ENCODE measurements around the gene MYH16.
A peak's percentile ranks its signal among the peaks of the same experiment; 100 is the strongest.
"Not testable (repeated sequence)": the region's sequence is repeated elsewhere in the genome, so short reads cannot be mapped to it uniquely, and the experiment has no call there.

The MYH16 gene

DNA sequence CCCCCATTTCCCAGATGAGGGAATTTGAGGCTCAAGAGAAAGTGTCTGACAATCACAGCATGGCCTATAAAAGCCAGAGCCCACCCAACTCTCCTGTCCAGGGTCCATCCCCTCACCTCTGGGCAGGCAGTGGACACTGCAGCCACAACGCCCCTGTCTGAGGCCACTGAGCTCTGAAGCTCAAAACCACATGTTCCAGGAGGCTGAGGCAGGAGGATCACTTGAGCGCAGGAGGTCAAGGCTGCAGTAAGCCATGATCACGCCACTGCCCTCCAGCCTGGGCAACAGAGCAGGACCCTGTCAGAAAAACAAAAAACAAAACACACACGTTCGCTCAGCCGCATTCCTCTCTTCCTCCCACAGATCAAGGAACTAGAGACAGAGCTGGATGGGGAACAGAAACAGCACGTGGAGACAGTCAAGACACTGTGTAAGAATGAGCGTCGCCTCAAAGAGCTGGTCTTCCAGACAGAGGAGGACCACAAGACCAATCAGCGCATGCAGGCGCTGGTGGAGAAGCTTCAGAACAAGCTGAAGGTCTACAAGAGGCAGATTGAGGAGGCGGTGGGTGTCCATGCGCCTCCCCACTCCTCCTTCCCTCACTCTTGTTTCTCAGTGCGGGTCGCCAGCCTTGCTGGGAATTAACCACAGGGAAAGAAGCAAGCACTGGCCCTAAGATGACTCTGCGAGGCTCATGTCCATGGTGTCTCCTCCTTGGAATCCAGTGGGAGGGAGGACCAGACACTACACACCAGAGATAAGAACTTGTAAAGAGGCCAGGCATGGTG lies 33.0 kb downstream of the MYH16 start:
- DNase-seq (ENCODE audit: low read depth), result no peak

- no peak for DNase-seq (ENCODE audit: low read depth)
Observed at GRCh38 chr7:99308461-99309074, 35.9 kb downstream of the MYH16 start.

DNA sequence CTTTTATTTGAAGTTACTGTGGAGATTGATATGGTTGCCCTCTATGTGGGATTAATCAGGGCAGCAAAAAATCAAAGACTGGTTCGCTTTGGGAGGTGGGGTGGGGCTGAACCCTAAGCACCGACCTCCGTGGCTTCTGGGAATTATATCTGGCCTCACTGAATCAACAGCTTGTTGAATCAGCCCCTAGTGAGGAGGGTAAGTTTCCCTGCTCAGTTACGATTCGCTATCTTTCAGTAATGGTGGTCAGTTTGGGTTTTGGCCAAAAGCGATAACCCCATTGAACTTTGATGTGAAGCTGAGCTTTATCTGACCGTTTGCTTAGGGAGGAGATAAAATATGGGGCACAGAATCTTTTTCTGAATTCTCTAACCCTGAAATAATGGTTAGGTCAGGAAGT lies 36.5 kb downstream of the MYH16 start:
- DNase-seq (ENCODE audit: low read depth), result no peak

- no peak for DNase-seq (ENCODE audit: low read depth)
Observed at GRCh38 chr7:99310004-99310403, 37.4 kb downstream of the MYH16 start.

DNA sequence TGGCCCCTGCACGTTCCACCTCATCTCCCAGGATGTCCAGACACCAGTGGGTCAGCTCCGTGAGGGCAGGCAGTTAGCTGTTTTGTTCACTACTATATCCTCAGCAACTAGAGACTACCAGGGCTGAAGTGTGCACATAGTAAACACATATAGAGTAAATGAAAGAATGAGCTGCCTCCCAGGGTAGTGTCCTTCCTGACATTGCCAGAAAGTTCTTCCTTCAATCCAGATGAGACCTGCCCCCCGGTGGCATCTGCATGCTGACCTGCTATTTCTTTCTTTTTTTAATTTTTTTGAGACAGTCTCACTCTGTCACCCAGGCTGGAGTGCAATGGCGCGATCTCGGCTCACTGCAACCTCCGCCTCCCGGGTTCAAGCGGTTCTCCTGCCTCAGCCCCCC lies 39.1 kb downstream of the MYH16 start:
- no peak for DNase-seq (ENCODE audit: low read depth)

GRCh38 chr7:99312316-99313203 lies 39.9 kb downstream of the MYH16 start:
- no peak for DNase-seq (ENCODE audit: low read depth)

- DNase-seq (ENCODE audit: low read depth), result no peak
Observed at GRCh38 chr7:99313204-99313573, 40.5 kb downstream of the MYH16 start.

DNA sequence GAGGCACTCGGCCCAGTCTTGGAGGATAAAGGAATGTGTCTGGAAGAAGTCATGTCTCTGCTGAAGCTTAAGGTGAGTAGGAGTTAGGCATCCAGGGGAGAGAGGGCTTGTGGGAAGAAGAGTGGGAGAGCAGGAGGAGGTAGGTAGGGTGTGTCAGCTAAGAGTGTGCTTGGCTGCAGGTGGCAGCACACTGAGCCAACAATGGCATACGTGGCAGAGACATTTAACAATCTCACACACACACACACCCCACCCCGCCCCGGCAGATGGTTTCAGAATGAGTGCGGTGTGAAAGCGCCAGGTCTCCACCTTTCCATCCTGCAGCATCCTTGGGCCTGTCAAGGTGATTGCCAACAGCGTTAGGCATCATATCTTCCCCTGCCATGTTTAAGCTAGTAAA lies 41.9 kb downstream of the MYH16 start:
- DNase-seq (ENCODE audit: low read depth), result no peak

DNA sequence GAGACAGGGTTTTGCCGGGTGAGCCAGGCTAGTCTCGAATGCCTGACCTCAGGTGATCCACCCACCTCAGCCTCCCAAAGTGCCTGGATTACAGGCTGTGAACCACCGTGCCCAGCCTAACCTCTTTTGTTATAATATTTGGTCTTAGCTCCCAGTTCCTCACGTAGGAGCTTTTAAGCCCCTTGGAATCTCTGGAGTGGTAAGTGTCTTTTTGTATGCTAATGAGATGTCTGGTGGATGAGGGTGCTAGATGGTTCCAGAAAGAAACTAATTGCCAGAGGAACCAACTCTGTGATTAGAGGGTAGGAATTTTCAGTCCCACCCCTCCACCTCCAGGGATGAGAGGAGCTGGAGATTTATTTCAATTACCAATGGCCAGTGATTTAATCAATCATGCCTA lies 47.7 kb downstream of the MYH16 start:
- no peak for DNase-seq (ENCODE audit: low read depth)

DNA sequence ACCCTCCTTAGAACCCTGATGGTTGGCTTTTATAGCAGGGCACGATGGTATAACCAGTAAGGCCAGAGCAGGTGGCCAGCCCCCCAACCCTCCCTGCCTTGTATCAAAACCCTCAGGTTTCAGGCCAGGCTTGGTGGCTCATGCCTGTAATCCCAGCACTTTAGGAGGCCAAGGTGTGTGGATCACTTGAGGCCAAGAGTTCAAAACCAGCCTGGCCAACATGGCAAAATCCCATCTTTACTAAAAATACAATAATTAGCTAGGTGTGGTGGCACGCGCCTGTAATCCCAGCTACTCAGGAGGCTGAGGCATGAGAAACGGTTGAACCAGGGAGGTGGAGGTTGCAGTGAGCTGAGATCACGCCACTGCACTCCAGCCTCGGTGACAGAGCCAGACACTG lies 50.0 kb downstream of the MYH16 start:
- not testable (repeated sequence) for DNase-seq (ENCODE audit: low read depth)

GRCh38 chr7:99324559-99324958 lies 51.9 kb downstream of the MYH16 start:
- DNase-seq (ENCODE audit: low read depth), result no peak

DNA sequence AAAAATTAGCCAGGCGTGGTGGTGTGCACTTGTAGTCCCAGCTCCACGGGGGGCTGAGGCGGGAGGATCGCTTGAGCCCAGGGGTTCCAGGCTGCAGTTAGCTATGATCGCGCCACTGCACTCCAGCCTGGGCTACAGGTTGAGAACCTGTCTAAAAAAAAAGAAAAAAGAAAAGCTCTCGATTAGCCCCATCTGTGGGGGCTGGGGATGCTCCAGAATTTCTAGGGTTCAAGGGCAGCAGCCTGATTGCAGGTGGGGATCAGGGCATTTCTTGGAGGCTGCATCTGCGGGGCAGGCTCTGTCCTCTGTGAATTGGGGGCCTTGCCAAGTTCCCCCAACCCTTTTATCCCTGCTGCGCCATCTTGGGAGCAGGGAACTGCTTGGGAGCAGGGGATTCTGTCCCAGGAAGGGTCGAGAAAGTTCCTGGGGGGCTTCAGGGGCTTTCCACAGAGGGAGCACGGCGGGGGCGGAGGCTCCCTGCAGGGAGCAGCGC lies 52.4 kb downstream of the MYH16 start:
- no peak for DNase-seq (ENCODE audit: low read depth)

DNA sequence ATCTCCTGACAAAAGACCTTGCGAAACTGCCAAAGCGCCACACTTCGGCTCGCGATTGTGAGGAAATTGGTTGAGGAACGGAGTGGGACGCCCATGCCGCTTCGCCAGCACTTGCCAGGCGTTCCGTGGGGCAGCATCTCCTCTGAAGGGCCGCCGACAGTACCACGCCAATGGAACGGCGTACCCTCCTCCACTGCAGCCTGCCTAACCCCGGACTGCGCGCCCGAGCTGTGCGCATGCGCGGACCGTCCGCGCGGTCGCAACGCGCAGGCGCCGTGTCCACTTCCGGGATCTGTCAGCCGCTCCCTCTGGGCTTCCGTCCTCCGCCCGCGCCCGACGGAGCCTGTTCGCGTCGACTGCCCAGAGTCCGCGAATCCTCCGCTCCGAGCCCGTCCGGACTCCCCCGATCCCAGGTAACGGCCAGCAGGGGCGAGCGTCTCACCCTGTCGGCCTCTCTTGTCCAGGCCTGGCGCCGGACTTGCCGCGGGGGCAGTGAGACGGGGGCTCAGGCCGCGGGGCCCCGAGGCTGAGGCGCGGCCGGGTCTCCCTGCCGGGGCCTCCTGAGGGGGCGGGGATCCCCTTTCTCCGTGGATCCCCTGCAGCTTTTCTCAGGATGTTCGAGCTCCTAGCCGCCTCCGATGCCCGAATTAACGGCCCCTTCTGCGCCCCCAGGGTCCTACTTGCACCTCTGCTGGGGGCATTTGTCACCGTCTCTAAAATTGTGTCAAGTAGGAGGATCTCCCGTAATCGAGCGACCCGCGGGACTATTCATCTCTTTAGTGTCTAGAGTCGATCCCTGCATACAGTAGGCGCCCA lies 53.2 kb downstream of the MYH16 start, which contains the start of gene ARPC1A:
TSS of gene ARPC1A (plus strand) at position 307 of the 816 bp plus-strand sequence. CDS start 7,456 bp downstream, outside the sequence.
- DNase-seq (ENCODE audit: low read depth), result peak; percentile 63

DNA sequence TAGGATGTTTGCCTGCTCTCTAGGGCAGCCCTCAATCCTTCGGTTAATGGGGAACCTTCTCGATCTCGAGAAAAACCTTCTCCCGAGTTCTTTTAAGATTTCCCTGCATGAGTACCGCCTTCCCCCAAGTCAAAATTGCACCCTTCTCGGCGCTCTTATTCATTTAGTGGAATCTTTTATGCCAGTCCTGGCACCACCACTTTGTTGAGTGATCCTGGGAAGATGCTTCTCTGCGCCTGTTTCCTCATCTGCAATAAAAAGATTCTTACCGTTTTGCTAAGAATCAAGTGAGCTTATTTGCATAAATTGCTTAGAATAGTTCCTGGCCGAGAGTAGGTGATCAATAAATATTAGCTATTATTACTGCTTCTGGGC lies 53.8 kb downstream of the MYH16 start:
- DNase-seq (ENCODE audit: low read depth), result no peak

- peak; percentile 70 for DNase-seq (ENCODE audit: low read depth)
Observed at GRCh38 chr7:99330314-99330961, 57.8 kb downstream of the MYH16 start.

DNA sequence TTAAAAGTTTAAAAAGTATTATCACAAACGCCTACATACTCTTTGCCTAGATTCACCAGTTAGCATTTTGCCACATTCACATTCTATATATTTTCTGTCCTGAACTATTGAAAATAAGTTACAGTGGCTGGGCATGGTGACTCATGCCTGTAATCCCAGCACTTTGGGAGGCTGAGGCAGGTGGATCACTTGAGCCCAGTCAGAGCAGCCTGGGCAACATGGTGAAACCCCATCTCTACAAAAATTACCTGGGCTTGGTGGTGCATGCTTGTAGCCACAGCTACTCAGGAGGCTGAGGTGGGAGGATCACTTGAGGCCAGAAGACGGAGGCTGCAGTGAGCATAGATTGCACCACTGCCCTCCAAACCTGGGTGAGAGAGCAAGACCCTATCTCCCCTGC lies 58.4 kb downstream of the MYH16 start:
- DNase-seq (ENCODE audit: low read depth), result no peak

DNA sequence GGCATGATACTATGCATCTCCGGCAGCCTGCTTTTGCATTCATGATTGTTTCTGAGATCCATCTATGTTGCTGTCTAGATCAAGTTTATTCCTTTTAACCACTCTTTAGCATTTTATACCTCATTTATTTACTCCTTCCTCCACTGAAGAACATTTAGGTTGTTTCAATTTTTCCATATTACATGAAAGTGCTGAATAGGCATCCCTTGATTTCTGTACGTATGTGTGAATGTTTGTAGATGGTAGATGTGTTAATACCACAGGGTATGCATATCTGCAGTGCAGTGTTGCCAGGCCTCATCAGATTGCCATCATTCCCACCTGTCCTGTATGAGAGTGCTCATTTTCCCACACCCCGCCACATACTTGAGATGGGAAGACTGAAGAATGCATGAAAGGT lies 67.0 kb downstream of the MYH16 start:
- no peak for DNase-seq (ENCODE audit: low read depth)

GRCh38 chr7:99340659-99341058 lies 68.0 kb downstream of the MYH16 start:
- DNase-seq (ENCODE audit: low read depth), result no peak

DNA sequence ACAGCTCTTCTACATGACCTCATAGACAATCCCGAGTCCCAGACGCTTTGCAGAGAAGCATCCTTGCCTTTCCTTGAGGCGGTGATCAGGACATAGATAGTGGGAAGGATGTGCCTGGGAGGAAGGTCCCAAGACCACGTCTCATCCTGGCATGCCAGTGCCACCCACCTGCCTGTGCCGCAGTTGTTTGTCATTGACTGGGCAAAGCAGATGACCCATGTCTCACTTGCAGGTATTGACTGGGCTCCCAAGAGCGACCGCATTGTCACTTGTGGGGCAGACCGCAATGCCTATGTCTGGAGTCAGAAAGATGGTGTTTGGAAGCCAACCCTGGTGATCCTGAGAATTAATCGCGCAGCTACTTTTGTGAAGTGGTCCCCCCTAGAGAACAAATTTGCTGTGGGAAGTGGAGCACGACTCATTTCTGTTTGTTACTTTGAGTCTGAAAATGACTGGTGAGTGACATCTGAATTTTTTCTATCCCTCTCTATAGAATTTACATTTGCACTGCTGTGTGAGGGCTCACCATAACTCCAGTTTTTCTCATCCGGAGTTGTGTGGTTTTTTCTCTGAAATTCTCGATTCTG lies 71.5 kb downstream of the MYH16 start:
- no peak for DNase-seq (ENCODE audit: low read depth)

- not testable (repeated sequence) for DNase-seq (ENCODE audit: low read depth)
Observed at GRCh38 chr7:99350641-99351040, 78.0 kb downstream of the MYH16 start.

DNA sequence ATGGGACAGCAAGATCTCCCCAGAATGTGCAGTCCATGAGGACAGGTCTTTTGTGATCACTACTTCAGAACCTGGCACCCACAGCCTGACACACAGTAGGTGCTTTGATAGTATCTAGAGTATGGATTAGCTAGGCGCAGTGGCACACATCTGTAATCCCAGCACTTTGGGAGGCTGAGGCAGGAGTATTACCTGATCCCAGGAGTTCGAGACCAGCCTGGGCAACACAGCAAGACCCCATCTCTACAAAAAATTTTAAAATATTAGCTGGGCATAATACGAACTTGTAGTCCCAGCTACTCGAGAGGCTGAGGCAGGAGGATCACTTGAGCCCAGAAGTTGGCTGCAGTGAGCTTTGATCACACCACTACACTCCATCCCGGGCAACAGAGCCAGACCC lies 79.6 kb downstream of the MYH16 start:
- no peak for DNase-seq (ENCODE audit: low read depth)

All from non-pigmented ciliary epithelial cell (primary cell).